Body of pancreas (tissue), 4 donors: ENCODE data around the gene FLYWCH1.

Source experiments
- POLR2A ChIP-seq, 3 donors: fragments of 450-650 bp; IDR thresholded peaks; one replicate each; pipeline ENCODE4 v1.6.1; 2016; ENCODE audit warnings: antibody characterized with exemption in 3 of 3, mild to moderate bottlenecking in 2 of 3
- TF ChIP-seq, protein P1 (sequence below), 7 experiments: fragments of 450-650 bp in 4 of 7; fragments of 200-600 bp in 3 of 7; sonication (generic) in 3 of 7; IDR thresholded peaks; one replicate each; pipeline ENCODE4 v1.5.1; 2016 to 2019; ENCODE audit warnings: antibody characterized with exemption in 7 of 7

DNA sequence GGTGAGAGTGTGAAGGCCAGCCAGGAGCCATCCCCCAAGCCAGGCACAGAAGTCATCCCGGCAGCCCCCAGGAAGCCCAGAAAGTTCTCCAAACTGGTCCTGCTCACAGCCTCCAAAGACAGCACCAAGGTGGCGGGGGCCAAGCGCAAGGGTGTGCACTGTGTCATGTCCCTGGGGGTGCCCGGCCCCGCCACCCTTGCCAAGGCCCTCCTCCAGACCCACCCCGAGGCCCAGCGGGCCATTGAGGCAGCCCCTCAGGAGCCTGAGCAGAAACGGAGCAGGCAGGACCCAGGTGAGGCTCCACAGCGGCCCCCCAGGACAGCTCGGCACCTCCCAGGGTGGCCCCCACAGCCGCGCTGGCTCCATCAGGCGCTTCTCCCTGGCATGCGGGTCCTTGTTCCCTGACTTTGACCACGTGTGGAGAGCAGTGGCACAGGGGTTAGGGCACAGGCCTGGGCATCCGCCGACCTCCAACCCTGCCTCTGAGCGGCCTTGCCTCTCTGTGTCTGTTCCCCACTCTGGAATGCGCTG is 15.2 kb upstream of the FLYWCH1 start:
- TF ChIP-seq POLR2A (IDR thresholded peaks at IDR 0.05), result no peak
- TF ChIP-seq, protein P1, sequence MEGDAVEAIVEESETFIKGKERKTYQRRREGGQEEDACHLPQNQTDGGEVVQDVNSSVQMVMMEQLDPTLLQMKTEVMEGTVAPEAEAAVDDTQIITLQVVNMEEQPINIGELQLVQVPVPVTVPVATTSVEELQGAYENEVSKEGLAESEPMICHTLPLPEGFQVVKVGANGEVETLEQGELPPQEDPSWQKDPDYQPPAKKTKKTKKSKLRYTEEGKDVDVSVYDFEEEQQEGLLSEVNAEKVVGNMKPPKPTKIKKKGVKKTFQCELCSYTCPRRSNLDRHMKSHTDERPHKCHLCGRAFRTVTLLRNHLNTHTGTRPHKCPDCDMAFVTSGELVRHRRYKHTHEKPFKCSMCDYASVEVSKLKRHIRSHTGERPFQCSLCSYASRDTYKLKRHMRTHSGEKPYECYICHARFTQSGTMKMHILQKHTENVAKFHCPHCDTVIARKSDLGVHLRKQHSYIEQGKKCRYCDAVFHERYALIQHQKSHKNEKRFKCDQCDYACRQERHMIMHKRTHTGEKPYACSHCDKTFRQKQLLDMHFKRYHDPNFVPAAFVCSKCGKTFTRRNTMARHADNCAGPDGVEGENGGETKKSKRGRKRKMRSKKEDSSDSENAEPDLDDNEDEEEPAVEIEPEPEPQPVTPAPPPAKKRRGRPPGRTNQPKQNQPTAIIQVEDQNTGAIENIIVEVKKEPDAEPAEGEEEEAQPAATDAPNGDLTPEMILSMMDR (IDR thresholded peaks at IDR 0.05), result no peak
